Measurements from ENCODE around the gene EVX2.

The EVX2 gene

GRCh38 chr2:176101216-176101830 lies 17.6 kb upstream of the EVX2 start:
- no peaks in the 10 kb centered on the region for H3K36me3 ChIP-seq (ENCODE audit: insufficient read depth, insufficient read length, low read length)
- DNase-seq (ENCODE audit: low read depth, low spot score): no peak
- H3K4me3 ChIP-seq (ENCODE audit: insufficient read length, low read depth): no peak overlapping the region
- H3K4me1 ChIP-seq (ENCODE audit: insufficient read depth, insufficient read length): peaks cover 18% of the 10 kb centered on the region
- H3K9me3 ChIP-seq (ENCODE audit: insufficient read depth, low read length): peaks cover 32% of the 10 kb centered on the region; the same call in 1 of the 2 replicates
- peaks cover 83% of the 10 kb centered on the region for H3K27me3 ChIP-seq (ENCODE audit: insufficient read depth, insufficient read length)
- TF ChIP-seq YY1 (IDR thresholded peaks at IDR 0.05; ENCODE audit: insufficient read depth, insufficient read length): no peak
- no peak for TF ChIP-seq ZNF274 (IDR thresholded peaks at IDR 0.05; ENCODE audit: low read depth, low read length)
- no peak for TF ChIP-seq SUZ12 (IDR thresholded peaks at IDR 0.05; ENCODE audit: extremely low read depth, insufficient read depth, insufficient read length)
- no peak overlapping the region for H3K9ac ChIP-seq (ENCODE audit: insufficient read length, low read depth)

- no peaks in the 10 kb centered on the region for H3K36me3 ChIP-seq (ENCODE audit: insufficient read depth, insufficient read length, low read length)
- TF ChIP-seq ZNF274 (IDR thresholded peaks at IDR 0.05; ENCODE audit: low read depth, low read length) (no peak), SUZ12 (IDR thresholded peaks at IDR 0.05; ENCODE audit: extremely low read depth, insufficient read depth, insufficient read length) (no peak), YY1 (IDR thresholded peaks at IDR 0.05; ENCODE audit: insufficient read depth, insufficient read length) (no peak)
- H3K4me3 ChIP-seq (ENCODE audit: insufficient read length, low read depth): no peak overlapping the region
- peaks cover 13% of the 10 kb centered on the region for H3K4me1 ChIP-seq (ENCODE audit: insufficient read depth, insufficient read length)
- no peak overlapping the region for H3K9ac ChIP-seq (ENCODE audit: insufficient read length, low read depth)
- H3K9me3 ChIP-seq (ENCODE audit: insufficient read depth, low read length): peaks cover 36% of the 10 kb centered on the region; the same call in 1 of the 2 replicates
- peaks cover 83% of the 10 kb centered on the region for H3K27me3 ChIP-seq (ENCODE audit: insufficient read depth, insufficient read length)
- no peak for DNase-seq (ENCODE audit: low read depth, low spot score)
Observed at GRCh38 chr2:176100547-176101140, 16.9 kb upstream of the EVX2 start.

GRCh38 chr2:176099728-176100546 lies 16.2 kb upstream of the EVX2 start, which contains the start of gene HOXD12:
HOXD12 (plus strand) TSS chr2:176099795; CDS start chr2:176099802, 7 bp downstream.
- Histone ChIP-seq H3K9me3 (ENCODE audit: insufficient read depth, low read length) (peaks cover 43% of the 10 kb centered on the region; the same call in 1 of the 2 replicates), H3K36me3 (ENCODE audit: insufficient read depth, insufficient read length, low read length) (peaks cover 2% of the 10 kb centered on the region), H3K4me3 (ENCODE audit: insufficient read length, low read depth) (peak within 1 kb of the TSS; percentile 41), H3K4me1 (ENCODE audit: insufficient read depth, insufficient read length) (peaks cover 6% of the 10 kb centered on the region), H3K9ac (ENCODE audit: insufficient read length, low read depth) (peak within 1 kb of the TSS; percentile 77), H3K27me3 (ENCODE audit: insufficient read depth, insufficient read length) (peaks cover 83% of the 10 kb centered on the region)
- no peak for DNase-seq (ENCODE audit: low read depth, low spot score)
- TF ChIP-seq ZNF274 (IDR thresholded peaks at IDR 0.05; ENCODE audit: low read depth, low read length) (no peak), YY1 (IDR thresholded peaks at IDR 0.05; ENCODE audit: insufficient read depth, insufficient read length) (no peak), SUZ12 (IDR thresholded peaks at IDR 0.05; ENCODE audit: extremely low read depth, insufficient read depth, insufficient read length) (no peak)

GRCh38 chr2:176099159-176099727 lies 15.5 kb upstream of the EVX2 start:
- no peak for TF ChIP-seq SUZ12 (IDR thresholded peaks at IDR 0.05; ENCODE audit: extremely low read depth, insufficient read depth, insufficient read length)
- TF ChIP-seq ZNF274 (IDR thresholded peaks at IDR 0.05; ENCODE audit: low read depth, low read length): no peak
- Histone ChIP-seq H3K4me3 (ENCODE audit: insufficient read length, low read depth) (no peak overlapping the region), H3K27me3 (ENCODE audit: insufficient read depth, insufficient read length) (peaks cover 83% of the 10 kb centered on the region)

GRCh38 chr2:176098366-176099158 lies 14.8 kb upstream of the EVX2 start:
- Histone ChIP-seq H3K9ac (ENCODE audit: insufficient read length, low read depth) (peak overlapping the region; percentile 77), H3K36me3 (ENCODE audit: insufficient read depth, insufficient read length, low read length) (peaks cover 10% of the 10 kb centered on the region), H3K9me3 (ENCODE audit: insufficient read depth, low read length) (peaks cover 57% of the 10 kb centered on the region; the same call in 1 of the 2 replicates), H3K4me3 (ENCODE audit: insufficient read length, low read depth) (peak overlapping the region; percentile 41), H3K4me1 (ENCODE audit: insufficient read depth, insufficient read length) (peaks cover 5% of the 10 kb centered on the region), H3K27me3 (ENCODE audit: insufficient read depth, insufficient read length) (peaks cover 83% of the 10 kb centered on the region)
- TF ChIP-seq SUZ12 (IDR thresholded peaks at IDR 0.05; ENCODE audit: extremely low read depth, insufficient read depth, insufficient read length) (no peak), ZNF274 (IDR thresholded peaks at IDR 0.05; ENCODE audit: low read depth, low read length) (no peak), YY1 (IDR thresholded peaks at IDR 0.05; ENCODE audit: insufficient read depth, insufficient read length) (no peak)
- no peak for DNase-seq (ENCODE audit: low read depth, low spot score)

More at GRCh38 chr2:176099159-176099727, 15.5 kb upstream of the EVX2 start:
- peaks cover 50% of the 10 kb centered on the region; the same call in 1 of the 2 replicates for H3K9me3 ChIP-seq (ENCODE audit: insufficient read depth, low read length)
- no peak overlapping the region for H3K9ac ChIP-seq (ENCODE audit: insufficient read length, low read depth)
- H3K36me3 ChIP-seq (ENCODE audit: insufficient read depth, insufficient read length, low read length): peaks cover 9% of the 10 kb centered on the region
- peaks cover 5% of the 10 kb centered on the region for H3K4me1 ChIP-seq (ENCODE audit: insufficient read depth, insufficient read length)
- DNase-seq (ENCODE audit: low read depth, low spot score): no peak

- no peak for DNase-seq (ENCODE audit: low read depth, low spot score)
- TF ChIP-seq YY1 (IDR thresholded peaks at IDR 0.05; ENCODE audit: insufficient read depth, insufficient read length) (no peak), SUZ12 (IDR thresholded peaks at IDR 0.05; ENCODE audit: extremely low read depth, insufficient read depth, insufficient read length) (peak; percentile 18)
- H3K9me3 ChIP-seq (ENCODE audit: insufficient read depth, low read length): peaks cover 58% of the 10 kb centered on the region; the same call in 1 of the 2 replicates
- H3K9ac ChIP-seq (ENCODE audit: insufficient read length, low read depth): peak overlapping the region; percentile 54
- H3K4me1 ChIP-seq (ENCODE audit: insufficient read depth, insufficient read length): peaks cover 8% of the 10 kb centered on the region
- peak overlapping the region; percentile 41 for H3K4me3 ChIP-seq (ENCODE audit: insufficient read length, low read depth)
- peaks cover 10% of the 10 kb centered on the region for H3K36me3 ChIP-seq (ENCODE audit: insufficient read depth, insufficient read length, low read length)
- peaks cover 82% of the 10 kb centered on the region for H3K27me3 ChIP-seq (ENCODE audit: insufficient read depth, insufficient read length)
Observed at GRCh38 chr2:176097820-176098365, 14.1 kb upstream of the EVX2 start.

Measured in NT2/D1 (cell line).